Coronary artery (tissue), 2 donors: ENCODE results near the gene SMARCA4.
A peak's percentile ranks its signal among the peaks of the same experiment; 100 is the strongest.

Experiments used
- DNase-seq: peaks from one replicate; pipeline ENCODE4 v3.0.0-alpha.2; 2017; ENCODE audit warnings: low spot score
- H3K27ac ChIP-seq, 2 donors: fragments of 200-600 bp; sonication (generic); one replicate each; pipeline ENCODE4 v1.5.1; 2016 to 2019
- H3K4me3 ChIP-seq: fragments of 200-600 bp; sonication (generic); 2 replicates; pipeline ENCODE4 v1.5.1; 2016; ENCODE audit warnings: mild to moderate bottlenecking, moderate library complexity
- CTCF ChIP-seq: fragments of 200-600 bp; sonication (generic); IDR thresholded peaks from one replicate; pipeline ENCODE4 v1.5.1; 2019; ENCODE audit warnings: antibody characterized with exemption

The SMARCA4 gene

GRCh38 chr19:11035441-11036377 is 74.9 kb downstream of the SMARCA4 start:
- no peak overlapping the region for H3K4me3 ChIP-seq
- peak; percentile 93 for DNase-seq
- TF ChIP-seq CTCF = peak; percentile 71
- H3K27ac ChIP-seq = peak overlapping the region; percentile 31 to 80

GRCh38 chr19:11038511-11038910 is 77.7 kb downstream of the SMARCA4 start:
- no peak for DNase-seq
- TF ChIP-seq CTCF = no peak
- Histone ChIP-seq H3K4me3 (no peak overlapping the region), H3K27ac (no peak overlapping the region)

- no peak for DNase-seq
- H3K27ac ChIP-seq = no peak overlapping the region
- H3K4me3 ChIP-seq = no peak overlapping the region
- no peak for TF ChIP-seq CTCF
Observed at GRCh38 chr19:11041194-11041593, 80.4 kb downstream of the SMARCA4 start.

DNA sequence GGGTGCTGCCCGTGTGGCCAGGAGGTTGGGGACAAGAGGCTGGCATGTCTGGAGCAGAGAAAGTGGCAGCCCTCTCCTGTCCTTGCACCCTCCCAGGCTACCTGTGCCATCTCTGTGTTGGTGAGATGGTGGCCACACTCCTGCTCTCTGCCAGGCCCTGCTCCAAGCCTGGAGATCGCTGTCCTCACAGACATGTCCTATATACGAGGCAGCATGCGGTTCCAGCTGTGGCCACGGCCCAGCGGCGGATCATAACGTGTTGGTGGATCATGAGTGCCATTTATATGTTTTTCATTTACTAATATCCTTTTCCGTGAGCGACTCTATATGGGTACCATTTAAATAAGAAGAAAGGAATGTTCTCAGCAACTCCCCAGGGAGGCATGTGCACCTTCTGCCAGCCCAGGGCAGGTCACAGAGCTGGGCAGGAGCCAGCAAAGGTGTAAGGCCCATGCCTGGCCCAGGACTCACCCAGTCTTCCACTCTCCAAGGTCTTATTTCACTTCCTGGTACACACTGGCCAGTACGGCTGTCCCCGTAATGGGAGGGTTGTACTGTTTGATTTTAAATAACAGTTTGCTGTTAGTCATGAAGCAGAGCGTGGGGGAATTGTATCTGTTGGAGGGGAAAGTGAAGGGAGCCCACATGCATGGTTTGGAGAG is 81.3 kb downstream of the SMARCA4 start:
- TF ChIP-seq CTCF = no peak
- DNase-seq = no peak
- H3K27ac ChIP-seq = no peak overlapping the region
- H3K4me3 ChIP-seq = no peak overlapping the region

DNA sequence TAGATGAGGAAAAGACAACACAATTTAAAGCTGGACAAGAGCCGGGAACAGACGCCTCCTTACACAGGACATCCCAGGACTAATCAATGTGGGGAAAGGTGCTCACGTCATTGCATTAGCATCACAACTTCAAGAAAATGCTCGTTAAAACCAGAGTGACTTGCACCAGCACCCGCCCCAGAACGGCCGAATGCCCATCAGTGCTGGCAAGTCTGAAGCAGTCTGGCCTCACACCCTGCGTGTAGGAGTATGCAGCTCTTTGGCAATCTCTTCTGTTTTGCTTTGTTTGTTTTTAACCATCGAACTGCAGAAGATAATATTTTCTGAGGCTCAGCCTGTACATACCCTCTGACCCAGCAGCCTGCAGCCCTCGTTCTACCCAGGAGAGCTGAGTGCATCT is 83.6 kb downstream of the SMARCA4 start:
- no peak overlapping the region for H3K27ac ChIP-seq

DNA sequence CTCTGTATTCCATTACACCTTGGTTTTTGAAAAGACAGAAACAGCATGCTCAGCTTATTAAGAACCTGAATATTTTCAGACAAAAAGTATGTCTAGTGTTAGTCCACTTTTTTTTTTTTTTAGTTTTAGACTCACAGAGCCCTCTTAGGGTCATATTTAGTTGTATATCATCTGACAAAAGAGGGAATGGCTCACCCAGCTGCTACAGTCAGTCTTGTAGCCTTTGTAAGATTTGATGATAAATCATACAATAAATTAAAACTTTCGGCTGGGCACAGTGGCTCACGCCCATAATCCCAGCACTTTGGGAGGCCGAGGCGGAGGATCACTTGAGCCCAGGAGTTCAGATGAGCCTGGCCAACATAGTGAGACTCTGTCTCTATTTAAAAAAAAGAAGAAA is 84.7 kb downstream of the SMARCA4 start:
- TF ChIP-seq CTCF = no peak

More for the DNA sequence above, 83.6 kb downstream of the SMARCA4 start:
- TF ChIP-seq CTCF = no peak
- no peak for DNase-seq
- H3K4me3 ChIP-seq = no peak overlapping the region

More for the DNA sequence above, 84.7 kb downstream of the SMARCA4 start:
- DNase-seq = no peak
- Histone ChIP-seq H3K27ac (no peak overlapping the region), H3K4me3 (no peak overlapping the region)
